NCI-H82 treated with DMSO at 0.1 percent for 48 hours (cell line): ENCODE results near the gene COX8C.
"Not testable (repeated sequence)": the region's sequence is repeated elsewhere in the genome, so short reads cannot be mapped to it uniquely, and the experiment has no call there.

Source experiments
- DNase-seq: peaks from one replicate; lab custom pipeline; 2025; ENCODE audit not compliant: unreplicated experiment; lab: John Stamatoyannopoulos, UW

Gene COX8C

GRCh38 chr14:93320489-93320888, 26.5 kb upstream of the COX8C start:
- no peak for DNase-seq

GRCh38 chr14:93322929-93323599, 23.9 kb upstream of the COX8C start:
- DNase-seq: no peak

- no peak for DNase-seq
Measured at GRCh38 chr14:93323600-93324174, 23.3 kb upstream of the COX8C start.

GRCh38 chr14:93326196-93326595, 20.8 kb upstream of the COX8C start:
- no peak for DNase-seq

- no peak for DNase-seq
Measured at GRCh38 chr14:93328546-93328945, 18.4 kb upstream of the COX8C start.

- DNase-seq: no peak
Measured at GRCh38 chr14:93329965-93330608, 16.9 kb upstream of the COX8C start.

GRCh38 chr14:93330609-93331000, 16.4 kb upstream of the COX8C start:
- no peak for DNase-seq

GRCh38 chr14:93331002-93331727, 15.8 kb upstream of the COX8C start:
- DNase-seq: no peak

- DNase-seq: no peak
Measured at GRCh38 chr14:93331728-93332396, 15.1 kb upstream of the COX8C start.

- DNase-seq: no peak
Measured at GRCh38 chr14:93332397-93332852, 14.6 kb upstream of the COX8C start.

- DNase-seq: peak; percentile 58
Measured at GRCh38 chr14:93332853-93333630, 13.9 kb upstream of the COX8C start, which contains the start of gene BTBD7. BTBD7 (minus strand) TSS chr14:93333036; CDS start chr14:93296051, 36,985 bp downstream.

GRCh38 chr14:93333631-93334103, 13.3 kb upstream of the COX8C start:
- DNase-seq: no peak

GRCh38 chr14:93337143-93337753, 9.7 kb upstream of the COX8C start:
- DNase-seq: no peak

GRCh38 chr14:93337884-93338283, 9.1 kb upstream of the COX8C start:
- DNase-seq: no peak

GRCh38 chr14:93343266-93343665, 3.7 kb upstream of the COX8C start:
- DNase-seq: no peak

GRCh38 chr14:93343797-93344196, 3.2 kb upstream of the COX8C start:
- DNase-seq: no peak

GRCh38 chr14:93347850-93348249, 868 bp downstream of the COX8C start:
- no peak for DNase-seq

- no peak for DNase-seq
Measured at GRCh38 chr14:93348292-93348691, 1.3 kb downstream of the COX8C start.

GRCh38 chr14:93354873-93355272, 7.9 kb downstream of the COX8C start:
- DNase-seq: not testable (repeated sequence)
